H9 (cell line): ENCODE data around the gene KRT13. TPM values are rescaled to one million over a fixed set of nuclear protein-coding genes. Genes with fewer than 3 reads are reported as not detected.

Experiments
- DNase-seq: peaks from one replicate; pipeline ENCODE4 v3.0.0-alpha.2; 2017
- H2AFZ ChIP-seq: one replicate; pipeline ENCODE4 v1.6.1; 2013; ENCODE audit warnings: mild to moderate bottlenecking, low read length, control low read depth, moderate library complexity
- H2AK5ac ChIP-seq: 2 replicates; pipeline ENCODE4 v1.6.1; 2013; ENCODE audit warnings: low read length, control low read depth, mixed read lengths; ENCODE audit not compliant: insufficient read length
- H2BK120ac ChIP-seq: one replicate; pipeline ENCODE4 v1.6.1; 2013; ENCODE audit warnings: low read depth, mild to moderate bottlenecking, low read length, control low read depth, inconsistent platforms; ENCODE audit not compliant: poor library complexity, severe bottlenecking
- H2BK12ac ChIP-seq: 2 replicates; pipeline ENCODE4 v1.6.1; 2013; ENCODE audit warnings: low read length, control low read depth, mixed read lengths, low read depth; ENCODE audit not compliant: insufficient read length
- H2BK15ac ChIP-seq: 2 replicates; pipeline ENCODE4 v1.6.1; 2013; ENCODE audit warnings: low read depth, low read length, control low read depth
- H2BK20ac ChIP-seq: one replicate; pipeline ENCODE4 v1.6.1; 2013; ENCODE audit warnings: low read depth, mild to moderate bottlenecking, low read length, control low read depth, inconsistent platforms; ENCODE audit not compliant: poor library complexity, severe bottlenecking
- H2BK5ac ChIP-seq: 2 replicates; pipeline ENCODE4 v1.6.1; 2013; ENCODE audit warnings: low read length, control low read depth, mixed read lengths; ENCODE audit not compliant: insufficient read length
- H3K14ac ChIP-seq: 2 replicates; pipeline ENCODE4 v1.6.1; 2013; ENCODE audit warnings: low read length, control low read depth; ENCODE audit not compliant: insufficient read depth
- H3K18ac ChIP-seq: 2 replicates; pipeline ENCODE4 v1.6.1; 2013; ENCODE audit warnings: low read depth, mild to moderate bottlenecking, mixed read lengths, low read length, control low read depth; ENCODE audit not compliant: insufficient read length
- H3K23ac ChIP-seq: 2 replicates; pipeline ENCODE4 v1.6.1; 2013; ENCODE audit warnings: low read length, control low read depth, mixed read lengths, low read depth; ENCODE audit not compliant: insufficient read length
- H3K23me2 ChIP-seq: 2 replicates; pipeline ENCODE4 v1.6.1; 2013; ENCODE audit warnings: low read depth, mild to moderate bottlenecking, mixed read lengths, low read length, control low read depth; ENCODE audit not compliant: insufficient read length, poor library complexity, severe bottlenecking
- H3K27ac ChIP-seq: 2 replicates; pipeline ENCODE4 v1.5.1; 2013; ENCODE audit warnings: low read length, control low read depth, mixed read lengths, low read depth; ENCODE audit not compliant: insufficient read length
- H3K27me3 ChIP-seq: 2 replicates; pipeline ENCODE4 v1.6.1; 2013; ENCODE audit warnings: low read length, control low read depth, inconsistent platforms; ENCODE audit not compliant: insufficient read depth
- H3K4ac ChIP-seq: 2 replicates; pipeline ENCODE4 v1.6.1; 2013; ENCODE audit warnings: low read depth, mild to moderate bottlenecking, control low read depth, inconsistent platforms, low read length, moderate library complexity
- H3K4me1 ChIP-seq: 2 replicates; pipeline ENCODE4 v1.6.1; 2013; ENCODE audit warnings: low read length, control low read depth, inconsistent platforms; ENCODE audit not compliant: insufficient read depth
- H3K4me2 ChIP-seq: 2 replicates; pipeline ENCODE4 v1.6.1; 2013; ENCODE audit warnings: low read length, control low read depth, mixed read lengths; ENCODE audit not compliant: insufficient read length, insufficient read depth
- H3K56ac ChIP-seq: 2 replicates; pipeline ENCODE4 v1.6.1; 2013; ENCODE audit warnings: low read depth, mild to moderate bottlenecking, mixed read lengths, low read length, control low read depth; ENCODE audit not compliant: insufficient read length
- H3K79me1 ChIP-seq: 2 replicates; pipeline ENCODE4 v1.6.1; 2013; ENCODE audit warnings: low read depth, mild to moderate bottlenecking, moderate library complexity, low read length, control low read depth, inconsistent platforms; ENCODE audit not compliant: insufficient read depth, poor library complexity, severe bottlenecking
- H3K79me2 ChIP-seq: 2 replicates; pipeline ENCODE4 v1.6.1; 2013; ENCODE audit warnings: low read length, control low read depth, inconsistent platforms; ENCODE audit not compliant: insufficient read depth
- H3K9ac ChIP-seq: 2 replicates; pipeline ENCODE4 v1.6.1; 2013; ENCODE audit warnings: low read length, control low read depth, mixed read lengths; ENCODE audit not compliant: insufficient read length; ENCODE audit errors: extremely low read depth
- H3K9me3 ChIP-seq: one replicate; pipeline ENCODE4 v1.6.1; 2013; ENCODE audit warnings: low read depth, low read length, inconsistent platforms; ENCODE audit not compliant: control insufficient read depth
- H3T11ph ChIP-seq: one replicate; pipeline ENCODE4 v1.6.1; 2013; ENCODE audit warnings: mild to moderate bottlenecking, low read length, control low read depth, inconsistent platforms
- H4K20me1 ChIP-seq: one replicate; pipeline ENCODE4 v1.6.1; 2013; ENCODE audit not compliant: control insufficient read depth, insufficient read length, insufficient read depth
- H4K5ac ChIP-seq: 2 replicates; pipeline ENCODE4 v1.6.1; 2013; ENCODE audit warnings: low read depth, mild to moderate bottlenecking, mixed read lengths, low read length, control low read depth; ENCODE audit not compliant: insufficient read length
- H4K8ac ChIP-seq: replicated peaks from 2 replicates; pipeline ENCODE4 v1.6.1; 2013; ENCODE audit warnings: low read length, control low read depth, mixed read lengths, low read depth; ENCODE audit not compliant: insufficient read length
- H4K91ac ChIP-seq: 2 replicates; pipeline ENCODE4 v1.6.1; 2013; ENCODE audit warnings: low read depth, mild to moderate bottlenecking, moderate library complexity, mixed read lengths, low read length, control low read depth; ENCODE audit not compliant: insufficient read length
- H3K27ac Mint-ChIP-seq, 3 experiments: 2 replicates in 2 of 3; 3 replicates in 1 of 3; pipeline ENCODE4 v1.8.0; 2020 to 2021; ENCODE audit warnings: mixed read lengths in 3 of 3, mild to moderate bottlenecking in 1 of 3, moderate library complexity in 1 of 3
- H3K27me3 Mint-ChIP-seq: 2 replicates; pipeline ENCODE4 v1.8.0; 2021; ENCODE audit warnings: low read depth, mild to moderate bottlenecking, moderate library complexity, mixed read lengths
- H3K36me3 Mint-ChIP-seq, 3 experiments: 2 replicates in 2 of 3; 3 replicates in 1 of 3; pipeline ENCODE4 v1.8.0; 2020 to 2021; ENCODE audit warnings: low read depth in 3 of 3, mixed read lengths in 3 of 3; ENCODE audit not compliant: insufficient read depth in 1 of 3
- H3K4me1 Mint-ChIP-seq, 2 experiments: 2 replicates each; pipeline ENCODE4 v1.8.0; 2020; ENCODE audit warnings: mixed read lengths in 2 of 2
- H3K4me3 Mint-ChIP-seq, 2 experiments: 2 replicates in 1 of 2; 3 replicates in 1 of 2; pipeline ENCODE4 v1.8.0; 2020 to 2021; ENCODE audit warnings: mild to moderate bottlenecking in 2 of 2, mixed read lengths in 2 of 2, moderate library complexity in 1 of 2
- H3K9me3 Mint-ChIP-seq, 2 experiments: 2 replicates in 1 of 2; 3 replicates in 1 of 2; pipeline ENCODE4 v1.8.0; 2020; ENCODE audit warnings: mild to moderate bottlenecking in 2 of 2, mixed read lengths in 2 of 2, moderate library complexity in 1 of 2
- CTCF ChIP-seq: fragments of 200-600 bp; sonication (generic); conservative IDR thresholded peaks from 3 replicates; pipeline ENCODE4 v1.8.0; 2021; ENCODE audit warnings: antibody characterized with exemption, mild to moderate bottlenecking
- WGBS: extraction: QIAGEN DNeasy Blood & Tissue Kit; methylation state at CpG from one replicate; pipeline ENCODE4 v1.1.7; 2013; ENCODE audit warnings: missing lambda C conversion rate, low lambda C conversion rate, mixed read lengths; ENCODE audit not compliant: insufficient read length; ENCODE audit errors: extremely low coverage; 5-methylcytosine and 5-hydroxymethylcytosine counted together
- total RNA-seq: library from RNA; stranded (reverse); gene quantifications from 2 replicates; pipeline ENCODE4 v1.2.1, GENCODE V29; 2021

Gene KRT13
- total RNA-seq, 1 experiment from 2014 or later: not detected

- no peak overlapping the region for H3T11ph ChIP-seq
- H3K79me1 ChIP-seq: no peaks in the 10 kb centered on the region
- H2BK120ac ChIP-seq: no peak overlapping the region
- no peak overlapping the region for H2BK15ac ChIP-seq
- no peak overlapping the region for H3K27ac ChIP-seq
- H3K9ac ChIP-seq: no peak overlapping the region
- no peaks in the 10 kb centered on the region for H3K23me2 ChIP-seq
- no peaks in the 10 kb centered on the region for H4K20me1 ChIP-seq
- no peak overlapping the region for H2AK5ac ChIP-seq
- H3K9me3 Mint-ChIP-seq: peaks cover 0 to 3% of the 10 kb centered on the region in 2 experiments; a peak in 2 of 5 replicates
- no peak overlapping the region for H3K56ac ChIP-seq
- H4K8ac ChIP-seq: no peak overlapping the region
- H3K4me3 Mint-ChIP-seq: no peak overlapping the region
- H3K27ac Mint-ChIP-seq: peak overlapping the region in 2 of 3 experiments; percentile 45 to 50; a peak in 3 of 7 replicates
- peaks cover 6% of the 10 kb centered on the region for H3K27me3 Mint-ChIP-seq
- H3K14ac ChIP-seq: peak overlapping the region; percentile 50; the same call in 1 of the 2 replicates
- no peak overlapping the region for H3K23ac ChIP-seq
- H3K4me2 ChIP-seq: no peak overlapping the region
- no peak for TF ChIP-seq CTCF
- H2BK20ac ChIP-seq: no peak overlapping the region
- no peak overlapping the region for H4K5ac ChIP-seq
- H3K4me1 ChIP-seq: peaks cover 2% of the 10 kb centered on the region; the same call in 1 of the 2 replicates
- no peak overlapping the region for H2AFZ ChIP-seq
- peaks cover 49 to 64% of the 10 kb centered on the region in 2 experiments for H3K4me1 Mint-ChIP-seq
- H3K36me3 Mint-ChIP-seq: no peaks in the 10 kb centered on the region
- H3K27me3 ChIP-seq: no peaks in the 10 kb centered on the region
- H3K4ac ChIP-seq: no peak overlapping the region
- no peak for DNase-seq
- H3K79me2 ChIP-seq: no peaks in the 10 kb centered on the region
- no peak overlapping the region for H2BK12ac ChIP-seq
- no peak overlapping the region for H2BK5ac ChIP-seq
- no CpG with 5 or more reads among the region's 5 CpGs for WGBS
- no peak overlapping the region for H3K18ac ChIP-seq
- no peak overlapping the region for H4K91ac ChIP-seq
- no peaks in the 10 kb centered on the region for H3K9me3 ChIP-seq
Measured at GRCh38 chr17:41539071-41539492, 33.7 kb upstream of the KRT13 start.
